HG02840 (cell line): ENCODE data around the gene CMTM6.

Experiments used
- ATAC-seq: cut with Tn5 transposase; IDR thresholded peaks from one replicate; pipeline ENCODE4 v1.9.1; 2021; ENCODE audit warnings: mild to moderate bottlenecking, moderate library complexity, moderate number of reproducible peaks; ENCODE audit not compliant: unreplicated experiment, low FRiP score

Gene CMTM6

DNA sequence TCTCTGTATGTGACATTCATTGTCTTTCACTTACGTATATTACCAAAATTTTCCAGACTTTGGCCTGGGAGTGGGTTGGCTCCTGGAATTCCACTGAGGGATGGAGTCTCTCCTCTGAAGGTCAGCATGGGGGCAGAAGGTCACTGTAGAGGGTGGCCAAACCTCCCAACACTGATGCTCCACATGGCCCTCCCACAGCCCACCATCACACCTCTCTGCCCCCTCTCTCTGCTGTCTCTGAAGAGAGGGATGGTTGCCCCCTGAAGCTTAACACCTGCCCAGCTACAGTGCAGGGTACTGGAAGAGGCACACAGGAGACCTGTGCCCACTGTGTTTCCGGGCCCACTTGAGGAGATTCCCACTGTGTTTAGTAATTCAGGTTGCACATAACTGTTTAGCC lies 52.2 kb downstream of the CMTM6 start:
- no peak for ATAC-seq

DNA sequence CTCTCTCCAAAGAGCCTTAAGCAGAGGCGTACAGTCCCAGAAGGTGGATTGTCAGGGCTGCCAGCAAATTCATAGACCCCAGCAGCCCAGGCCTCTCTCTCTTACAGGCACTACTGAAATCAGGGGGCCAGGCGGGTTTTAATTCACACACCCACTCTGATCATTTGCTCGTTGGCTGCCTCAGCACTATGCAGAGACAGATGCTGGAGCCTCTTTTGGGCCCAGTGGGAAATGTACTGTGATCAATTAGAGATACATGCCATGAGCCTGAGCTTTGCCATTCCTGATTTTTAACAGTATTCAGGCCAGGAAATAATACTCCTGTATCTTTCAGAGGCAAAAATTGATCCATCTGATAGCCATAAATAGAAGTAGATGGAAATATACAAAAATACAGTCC lies 53.0 kb downstream of the CMTM6 start:
- ATAC-seq = no peak

DNA sequence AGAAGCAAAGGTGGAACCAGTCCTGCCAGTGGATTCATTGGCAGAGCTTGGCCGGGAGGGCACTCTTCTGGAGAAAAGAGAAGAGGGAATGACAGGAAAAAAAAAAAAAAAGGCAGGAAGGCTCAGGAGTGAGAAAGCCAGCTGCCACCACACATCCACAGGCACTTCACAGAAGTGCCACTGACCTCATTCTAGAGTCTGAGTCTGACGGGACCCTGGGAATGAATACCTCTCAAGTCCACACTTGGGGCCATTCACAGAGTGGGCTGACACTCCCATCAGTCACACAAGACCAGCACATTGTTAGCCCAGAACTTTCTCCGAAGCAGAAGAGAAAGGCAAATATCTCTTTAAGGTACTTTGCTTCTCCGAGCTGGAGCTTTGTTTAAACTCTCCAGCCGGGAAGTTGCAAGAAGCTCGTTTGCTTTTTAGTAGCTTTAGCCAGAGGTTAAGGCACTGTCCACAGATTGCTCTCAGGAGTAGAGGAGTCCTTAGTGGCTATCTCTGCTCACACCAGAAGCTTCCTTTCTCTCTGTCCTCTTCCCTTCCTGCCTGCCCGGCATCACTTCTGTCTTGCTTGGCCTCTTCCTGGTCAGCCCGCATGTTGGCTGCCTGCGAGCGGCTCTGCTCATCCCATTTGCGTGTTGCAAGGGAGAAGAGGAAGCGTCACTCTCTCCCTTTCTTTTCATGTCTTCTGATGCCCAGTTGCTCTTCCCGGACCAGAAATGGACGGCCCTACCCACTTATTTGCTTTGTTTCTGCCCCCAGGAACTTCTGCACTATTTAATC lies 53.8 kb downstream of the CMTM6 start:
- ATAC-seq = no peak

DNA sequence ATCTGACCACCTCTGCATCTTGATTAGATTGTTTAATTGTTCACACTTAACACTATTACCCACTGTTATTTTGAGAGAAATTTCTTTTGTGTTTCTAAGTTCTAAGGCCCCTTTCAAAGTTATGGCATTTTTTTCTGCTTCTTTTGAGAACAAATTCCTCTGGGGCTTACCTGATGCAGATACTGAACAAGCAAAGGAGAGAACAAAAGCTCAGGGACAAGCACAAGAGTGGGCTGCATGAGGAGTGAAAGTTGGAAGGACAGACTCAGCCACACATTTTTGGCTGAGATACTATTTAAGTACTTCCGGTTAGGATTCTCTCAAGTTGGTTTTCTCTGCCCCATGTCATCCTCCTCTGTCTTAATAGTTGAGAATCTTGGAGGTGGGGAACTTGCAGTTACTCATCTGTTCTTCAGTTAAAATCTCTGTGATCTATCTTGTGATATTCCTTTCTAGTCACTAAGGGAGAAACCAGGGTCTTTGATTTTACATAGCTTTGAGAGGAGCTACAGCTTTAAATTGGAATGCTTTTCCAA lies 54.7 kb downstream of the CMTM6 start:
- ATAC-seq = no peak

DNA sequence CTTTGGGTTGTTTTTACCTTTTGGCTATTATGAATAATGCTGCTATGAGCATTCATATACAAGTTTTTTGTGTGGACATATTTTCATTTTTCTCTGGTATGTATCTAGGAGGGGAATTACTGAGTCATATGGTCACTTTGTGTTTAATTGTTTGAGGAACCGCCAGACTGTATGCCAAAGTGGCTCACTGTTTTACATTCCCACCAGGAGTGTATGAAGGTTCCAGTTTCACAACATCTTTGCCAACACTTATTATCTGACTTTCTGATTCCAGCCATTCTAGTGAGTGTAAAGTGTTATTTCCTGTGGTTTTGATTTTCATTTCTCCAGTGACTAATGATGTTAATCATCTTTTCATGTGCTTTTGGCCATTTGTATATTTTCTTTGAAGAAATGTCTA lies 59.2 kb downstream of the CMTM6 start:
- ATAC-seq = no peak

DNA sequence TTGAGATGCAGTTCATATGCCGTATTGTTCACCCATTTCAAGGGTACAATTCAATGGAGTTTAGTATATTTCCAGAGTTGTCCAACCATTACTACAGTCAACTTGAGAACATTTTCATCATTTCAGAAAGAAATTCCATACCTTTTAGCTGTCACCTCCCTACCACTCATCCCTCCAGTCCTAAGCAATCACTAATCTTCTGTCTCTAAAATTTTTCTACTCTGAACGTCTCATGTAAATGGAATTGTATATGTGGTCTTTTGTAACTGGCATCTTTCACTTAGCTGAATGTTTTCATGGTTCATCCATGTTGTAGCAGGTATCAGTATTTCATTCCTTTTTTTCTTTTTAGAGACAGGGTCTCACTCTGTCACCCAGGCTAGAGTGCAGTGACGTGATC lies 59.9 kb downstream of the CMTM6 start:
- ATAC-seq = no peak

DNA sequence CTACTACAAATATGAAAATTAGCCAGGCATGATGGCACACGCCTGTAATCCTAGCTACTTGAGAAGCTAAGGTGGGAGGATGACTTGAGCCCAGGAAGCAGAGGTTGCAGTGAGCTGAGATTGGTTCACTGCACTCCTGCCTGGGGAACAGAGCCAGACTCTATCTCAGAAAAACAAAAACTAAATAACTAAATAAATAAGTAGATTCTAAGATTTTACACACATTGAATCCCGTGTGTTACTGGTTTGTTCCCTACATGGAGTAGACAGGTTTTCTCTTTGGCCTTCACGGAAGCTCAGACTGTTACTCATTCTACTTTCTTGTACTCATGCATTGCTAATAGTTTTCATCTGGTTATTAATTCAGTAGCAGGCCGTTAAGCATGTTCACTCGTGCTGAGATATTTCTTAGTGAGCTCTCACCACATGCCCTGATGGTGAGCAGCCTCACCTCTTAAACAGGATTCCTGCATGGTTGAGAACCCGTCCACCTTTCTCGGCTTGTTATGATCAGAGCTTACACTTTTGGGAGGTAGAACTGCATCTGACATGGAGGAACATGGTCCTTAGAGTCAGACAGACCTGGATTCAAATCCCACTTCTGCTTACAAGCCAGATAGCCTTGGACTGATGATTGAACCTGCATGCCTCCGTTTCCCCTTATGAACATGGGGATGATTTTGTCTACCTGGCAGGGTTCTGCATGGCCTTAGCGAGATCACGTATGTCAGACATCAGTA lies 61.9 kb downstream of the CMTM6 start:
- ATAC-seq = no peak

DNA sequence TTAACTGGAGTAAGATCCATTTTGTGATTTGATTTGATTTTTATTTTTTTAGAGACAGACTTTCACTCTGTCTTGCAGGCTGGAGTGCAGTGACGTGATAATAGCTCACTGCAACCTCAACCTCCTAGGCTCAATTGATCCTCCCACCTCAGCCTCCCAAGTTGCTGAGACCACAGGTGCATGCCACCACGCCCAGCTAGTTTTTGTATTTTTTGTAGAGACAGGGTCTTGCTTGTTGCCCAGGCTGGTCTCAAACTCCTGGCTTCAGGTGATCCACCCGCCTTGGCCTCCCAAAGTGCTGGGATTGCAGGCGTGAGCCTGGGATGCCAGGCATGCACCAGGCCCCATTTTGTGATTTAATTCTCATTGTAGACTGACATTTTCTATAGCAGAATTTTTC lies 63.2 kb downstream of the CMTM6 start:
- ATAC-seq = peak; percentile 18

DNA sequence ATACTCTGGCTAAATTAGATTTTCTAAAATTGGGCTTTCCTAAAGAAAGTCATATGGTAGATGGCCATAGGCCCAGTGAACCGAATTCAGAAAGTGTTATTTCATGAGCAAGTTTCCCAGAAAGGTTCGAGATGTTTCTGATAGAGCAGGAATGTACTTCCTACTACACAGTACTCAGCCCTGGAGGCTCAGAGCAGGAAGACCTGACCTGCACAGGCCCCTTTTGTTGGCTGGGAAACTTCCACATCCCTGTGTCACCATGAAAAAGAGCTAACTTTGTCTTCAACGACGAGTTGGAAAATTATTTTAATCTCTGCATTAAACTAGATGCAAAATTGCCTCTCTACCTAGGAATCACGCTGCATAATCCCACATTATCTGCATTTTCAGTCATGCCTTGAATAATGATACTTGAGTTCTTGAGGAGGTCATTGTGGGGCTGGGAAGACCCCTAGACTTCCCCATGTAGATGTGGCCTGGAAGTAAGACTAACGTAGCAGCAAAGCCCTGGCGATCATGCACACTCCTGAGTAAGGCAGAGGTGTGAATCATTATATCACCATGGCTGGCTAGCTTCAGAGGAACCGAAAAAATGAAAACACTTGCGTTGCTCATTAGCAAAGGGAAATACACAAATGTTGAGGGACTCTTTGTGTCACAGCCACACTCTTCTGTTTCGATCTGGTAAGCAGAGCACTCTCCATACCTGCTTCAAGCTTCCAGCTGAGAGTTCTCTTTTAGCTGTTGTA lies 63.9 kb downstream of the CMTM6 start:
- peak; percentile 87 for ATAC-seq

DNA sequence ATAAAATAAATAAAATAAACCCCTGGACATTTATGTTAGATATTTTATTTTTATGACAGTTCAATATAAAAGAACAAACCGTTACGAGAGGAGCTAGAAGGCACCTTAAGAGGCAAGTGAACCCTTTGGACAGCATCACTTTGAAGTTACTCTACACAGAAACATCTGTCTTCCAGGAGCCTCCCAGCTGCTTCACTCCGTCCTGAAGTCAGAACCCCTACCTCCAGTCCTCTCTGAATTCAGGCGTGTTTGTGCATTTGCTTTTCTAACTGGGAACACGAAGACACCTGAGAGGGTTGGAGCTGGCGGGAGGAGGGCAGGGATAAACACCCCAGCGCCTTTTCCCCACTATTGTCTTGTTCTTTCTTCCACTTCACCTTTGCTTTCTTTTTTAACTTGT lies 64.8 kb downstream of the CMTM6 start:
- no peak for ATAC-seq

DNA sequence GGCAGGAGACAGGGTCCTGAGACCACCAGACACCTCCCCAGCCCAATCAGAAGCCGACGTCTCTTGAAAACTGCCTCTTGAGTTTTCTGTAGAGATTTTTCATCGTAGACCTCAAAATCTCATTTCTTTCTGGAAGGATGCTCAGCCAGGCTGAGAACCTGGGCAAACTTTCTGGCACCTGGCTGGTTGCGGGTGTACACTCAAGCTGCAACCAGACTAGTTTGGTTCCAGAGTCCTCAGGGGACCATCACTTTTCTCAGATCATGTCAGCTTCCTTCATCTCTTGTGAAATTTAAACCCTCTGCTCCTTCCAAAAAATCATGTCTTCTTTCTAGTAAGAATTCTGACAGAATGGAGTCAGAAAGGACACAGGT lies 65.8 kb downstream of the CMTM6 start:
- no peak for ATAC-seq

DNA sequence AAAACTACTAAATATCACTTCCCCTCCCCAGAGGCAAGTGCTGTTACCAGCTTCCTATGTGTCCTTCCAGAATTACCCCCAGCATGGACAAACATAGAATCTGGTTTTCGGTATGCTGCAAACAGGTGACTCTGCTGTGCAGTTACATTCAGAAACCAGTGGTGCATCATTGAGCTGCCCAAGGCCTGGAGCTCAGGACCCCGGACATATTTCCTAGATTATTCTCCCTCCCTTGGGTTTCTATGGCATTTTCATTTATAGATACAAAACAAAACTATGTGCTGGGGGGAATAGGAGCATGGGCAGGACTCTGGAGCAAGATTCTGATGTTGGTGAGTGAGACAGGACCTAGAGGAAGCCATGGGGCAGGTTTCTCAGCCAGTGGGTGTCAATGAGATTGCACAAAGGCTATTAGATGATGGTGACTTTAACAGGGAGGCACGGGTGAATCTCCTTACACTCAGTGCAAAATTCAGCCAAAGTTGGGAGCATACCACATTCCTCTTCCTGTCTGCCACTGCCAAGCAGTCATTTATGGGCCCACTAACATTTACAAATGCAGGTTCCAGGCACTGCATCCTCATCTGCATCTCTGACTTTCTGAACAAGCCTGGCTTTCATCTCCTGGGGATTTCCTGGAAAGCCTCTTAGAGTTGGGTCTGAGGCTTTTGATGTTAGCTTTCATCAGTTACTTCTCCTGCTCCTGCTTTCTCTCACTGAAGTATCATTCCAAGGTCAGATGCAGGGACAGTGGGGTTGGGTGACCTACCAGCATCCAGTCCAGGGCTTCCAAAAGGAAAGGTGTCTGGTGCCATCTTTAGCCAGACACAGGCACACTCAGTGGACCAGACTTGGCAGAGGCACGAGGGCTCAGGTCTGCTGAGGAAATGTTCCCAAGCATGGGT lies 66.5 kb downstream of the CMTM6 start:
- no peak for ATAC-seq

DNA sequence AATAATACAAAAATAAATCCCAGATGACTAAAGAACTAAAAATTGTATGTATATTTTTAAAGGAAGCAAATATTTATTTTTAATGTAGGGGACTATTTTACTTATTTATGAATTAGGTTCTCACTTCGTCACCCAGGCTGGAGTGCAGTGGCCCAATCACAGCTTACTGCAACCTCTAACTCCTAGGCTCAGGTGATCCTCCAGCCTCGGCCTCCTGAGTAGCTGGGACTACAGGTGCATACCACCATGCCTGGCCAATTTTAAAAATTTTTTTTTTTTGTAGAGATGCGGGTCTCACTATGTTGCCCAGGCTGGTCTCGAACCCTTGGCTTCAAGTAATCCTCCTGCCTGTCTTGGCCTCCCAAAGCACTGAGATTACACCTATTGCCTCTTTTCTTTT lies 68.4 kb downstream of the CMTM6 start:
- no peak for ATAC-seq

DNA sequence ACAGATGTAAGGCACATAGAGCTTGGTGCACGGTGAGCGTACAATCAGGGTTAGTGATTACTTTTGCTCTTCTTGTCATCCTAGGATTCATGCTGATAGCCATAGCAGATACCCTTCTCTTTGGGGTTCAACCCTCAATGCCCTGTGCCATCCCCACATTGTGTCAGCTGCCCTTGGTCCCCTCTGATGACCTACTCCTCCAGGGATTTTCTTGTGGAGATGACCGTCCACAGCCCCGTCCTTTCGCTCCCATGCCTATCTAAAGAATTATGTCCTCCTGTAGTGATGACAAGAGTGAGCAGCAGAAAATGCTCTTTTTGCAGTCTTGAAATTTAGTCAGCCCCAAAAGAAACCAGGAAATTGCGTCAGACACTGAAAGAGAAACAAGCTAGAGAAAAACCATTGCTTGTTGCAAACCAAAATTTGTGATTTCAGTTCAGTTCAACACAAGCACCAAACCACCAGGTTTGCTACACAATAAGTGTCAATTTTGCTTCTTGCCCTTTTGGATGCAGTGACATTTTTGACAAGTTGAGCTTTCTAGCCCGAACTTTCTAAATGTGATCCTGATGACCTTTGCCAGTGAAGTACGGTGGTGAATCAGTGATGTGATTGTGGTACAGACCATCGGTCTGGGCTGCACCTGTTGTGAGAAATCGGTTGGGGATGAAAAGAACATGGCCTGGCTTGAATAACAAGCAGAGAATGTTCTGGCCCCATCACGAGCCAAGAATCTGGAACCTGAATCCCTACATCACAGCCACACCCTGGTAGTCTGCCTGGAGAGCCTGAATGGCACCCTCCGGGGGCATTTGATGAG lies 69.7 kb downstream of the CMTM6 start:
- peak; percentile 30 for ATAC-seq

DNA sequence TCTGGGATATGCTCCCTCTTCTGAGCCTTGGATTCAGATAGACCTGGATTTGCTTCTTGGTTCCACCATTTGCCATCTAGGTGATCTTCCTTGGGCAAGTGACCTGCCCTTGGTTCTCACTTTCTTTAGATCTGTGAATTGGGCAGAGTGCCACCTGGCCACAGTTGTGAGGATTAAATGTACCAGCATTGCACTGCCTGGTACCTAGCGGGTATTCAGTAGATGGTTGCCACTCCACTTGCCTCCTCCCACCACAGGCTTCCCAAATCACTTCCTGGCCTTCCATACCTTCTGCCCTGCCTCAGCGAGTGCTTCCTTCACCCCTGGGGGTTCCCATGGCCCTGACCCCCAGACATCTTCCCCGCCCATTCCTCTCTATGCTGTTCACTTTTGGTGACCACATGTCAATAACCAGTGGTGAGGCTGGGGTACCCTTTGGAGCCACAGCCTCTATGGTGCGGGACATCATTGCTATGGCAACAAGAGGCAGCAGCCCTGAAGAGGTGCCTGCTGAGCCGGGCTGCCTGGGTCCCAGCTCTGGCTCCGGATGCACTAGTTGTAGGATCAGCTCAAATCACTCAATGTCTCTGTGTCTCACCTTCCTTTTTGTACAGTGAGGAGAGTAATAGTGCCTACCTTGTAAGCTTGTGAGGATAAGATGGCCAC lies 70.5 kb downstream of the CMTM6 start:
- ATAC-seq = no peak

DNA sequence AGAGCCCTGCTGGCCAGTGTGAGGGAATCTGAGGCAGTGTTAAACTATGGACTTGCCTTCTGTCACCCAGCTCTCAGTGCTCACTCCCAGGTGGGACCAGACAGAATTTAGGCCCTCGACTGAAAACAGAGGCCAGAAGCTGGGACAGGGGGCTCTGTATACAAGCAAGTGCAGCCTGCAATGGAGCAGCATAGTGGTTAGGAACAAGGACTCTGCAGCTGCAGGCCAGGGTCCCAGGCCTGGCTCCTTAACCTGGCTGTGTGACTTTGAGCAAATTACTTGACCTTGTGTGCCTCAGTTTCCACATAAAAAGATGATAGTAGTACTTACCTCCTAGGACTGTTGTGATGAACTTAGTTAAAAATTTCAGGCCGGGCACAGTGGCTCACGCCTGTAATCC lies 71.2 kb downstream of the CMTM6 start:
- ATAC-seq = no peak
